PFSK-1 (cell line): ENCODE data around the gene MDC1.

Experiments
- FOXP2 ChIP-seq: optimal IDR thresholded peaks from 2 replicates; pipeline ENCODE3; 2011; ENCODE audit warnings: borderline replicate concordance, control low read depth, inconsistent platforms; ENCODE audit not compliant: insufficient read depth; ENCODE audit errors: extremely low read length, extremely low read depth
- SIN3A ChIP-seq: IDR thresholded peaks from 2 replicates; pipeline ENCODE4 v1.6.1; 2012; ENCODE audit warnings: mild to moderate bottlenecking, low read length, moderate library complexity, borderline replicate concordance; ENCODE audit not compliant: insufficient read depth
- TAF1 ChIP-seq: IDR thresholded peaks from 2 replicates; pipeline ENCODE4 v1.6.1; 2012; ENCODE audit warnings: low read length, control low read depth, borderline replicate concordance; ENCODE audit not compliant: insufficient read depth
- TF ChIP-seq, protein P1 (sequence below), 2 experiments: IDR thresholded peaks; 2 replicates each; pipeline versions ENCODE4 v1.6.1 to v1.8.0; 2011 to 2012; ENCODE audit warnings: low read depth in 2 of 2, low read length in 2 of 2, control low read depth in 1 of 2, inconsistent platforms in 1 of 2, mild to moderate bottlenecking in 1 of 2, moderate library complexity in 1 of 2; ENCODE audit not compliant: insufficient read depth in 1 of 2

DNA sequence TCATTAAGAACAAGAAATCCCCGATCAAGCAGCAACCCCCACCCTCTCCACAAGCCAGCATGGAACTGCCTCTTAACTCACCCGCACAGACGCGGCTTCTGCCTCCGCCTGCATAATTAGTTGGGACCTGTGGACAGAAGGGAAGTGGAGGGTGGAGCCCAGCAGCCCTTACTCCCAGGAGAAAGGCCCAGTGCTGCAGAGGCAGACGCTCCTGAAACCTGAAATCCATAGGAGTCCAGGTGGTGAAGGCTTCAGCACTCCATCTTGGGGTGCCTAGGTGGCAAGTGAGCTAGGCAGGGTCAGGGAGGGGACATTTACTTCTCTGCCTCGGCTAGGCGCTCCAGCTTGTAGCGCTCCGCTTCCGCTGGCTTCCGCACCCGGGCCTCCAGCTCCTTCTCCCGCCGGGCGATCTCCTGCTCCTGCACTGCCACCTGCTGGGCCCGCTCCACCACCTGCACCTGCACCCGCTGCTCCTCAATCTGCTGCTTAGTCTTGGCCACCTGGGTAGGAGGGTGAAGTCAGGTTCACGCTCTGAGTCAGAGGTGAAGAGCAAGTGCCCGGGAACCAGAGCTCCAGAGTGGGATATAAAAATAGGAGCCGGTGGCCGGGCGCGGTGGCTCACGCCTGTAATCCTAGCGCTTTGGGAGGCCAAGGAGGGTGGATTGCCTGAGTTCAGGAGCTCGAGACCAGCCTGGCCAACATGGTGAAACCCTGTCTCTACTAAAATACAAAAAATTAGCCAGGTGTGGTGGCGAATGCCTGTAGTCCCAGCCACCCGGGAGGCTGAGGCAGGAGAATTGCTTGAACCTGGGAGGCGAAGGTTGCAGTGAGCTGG is 13.7 kb upstream of the MDC1 start:
- TF ChIP-seq, protein P1, sequence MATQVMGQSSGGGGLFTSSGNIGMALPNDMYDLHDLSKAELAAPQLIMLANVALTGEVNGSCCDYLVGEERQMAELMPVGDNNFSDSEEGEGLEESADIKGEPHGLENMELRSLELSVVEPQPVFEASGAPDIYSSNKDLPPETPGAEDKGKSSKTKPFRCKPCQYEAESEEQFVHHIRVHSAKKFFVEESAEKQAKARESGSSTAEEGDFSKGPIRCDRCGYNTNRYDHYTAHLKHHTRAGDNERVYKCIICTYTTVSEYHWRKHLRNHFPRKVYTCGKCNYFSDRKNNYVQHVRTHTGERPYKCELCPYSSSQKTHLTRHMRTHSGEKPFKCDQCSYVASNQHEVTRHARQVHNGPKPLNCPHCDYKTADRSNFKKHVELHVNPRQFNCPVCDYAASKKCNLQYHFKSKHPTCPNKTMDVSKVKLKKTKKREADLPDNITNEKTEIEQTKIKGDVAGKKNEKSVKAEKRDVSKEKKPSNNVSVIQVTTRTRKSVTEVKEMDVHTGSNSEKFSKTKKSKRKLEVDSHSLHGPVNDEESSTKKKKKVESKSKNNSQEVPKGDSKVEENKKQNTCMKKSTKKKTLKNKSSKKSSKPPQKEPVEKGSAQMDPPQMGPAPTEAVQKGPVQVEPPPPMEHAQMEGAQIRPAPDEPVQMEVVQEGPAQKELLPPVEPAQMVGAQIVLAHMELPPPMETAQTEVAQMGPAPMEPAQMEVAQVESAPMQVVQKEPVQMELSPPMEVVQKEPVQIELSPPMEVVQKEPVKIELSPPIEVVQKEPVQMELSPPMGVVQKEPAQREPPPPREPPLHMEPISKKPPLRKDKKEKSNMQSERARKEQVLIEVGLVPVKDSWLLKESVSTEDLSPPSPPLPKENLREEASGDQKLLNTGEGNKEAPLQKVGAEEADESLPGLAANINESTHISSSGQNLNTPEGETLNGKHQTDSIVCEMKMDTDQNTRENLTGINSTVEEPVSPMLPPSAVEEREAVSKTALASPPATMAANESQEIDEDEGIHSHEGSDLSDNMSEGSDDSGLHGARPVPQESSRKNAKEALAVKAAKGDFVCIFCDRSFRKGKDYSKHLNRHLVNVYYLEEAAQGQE (IDR thresholded peaks at IDR 0.05; ENCODE audit: insufficient read depth in 1 of 2, low read depth in 2 of 2, low read length in 2 of 2), result no peak
- TF ChIP-seq TAF1 (no peak), SIN3A (no peak), FOXP2 (no peak)
